HEK293T (cell line): Measurements from ENCODE around the gene ST8SIA6.
A peak's percentile ranks its signal among the peaks of the same experiment; 100 is the strongest.

Experiments used
- CTCF ChIA-PET: fragments of 350-600 bp; formaldehyde crosslinking; extraction: SDS; loops from one replicate; lab custom pipeline; 2021; ENCODE audit warnings: antibody characterized with exemption, inconsistent platforms; lab: Yijun Ruan, JAX
- POLR2A ChIA-PET: fragments of 350-600 bp; formaldehyde crosslinking; extraction: SDS; loops from one replicate; lab custom pipeline; 2020; ENCODE audit warnings: antibody characterized with exemption, inconsistent platforms; lab: Yijun Ruan, JAX
- DNase-seq: peaks from one replicate; pipeline ENCODE4 v3.0.0; 2012; ENCODE audit warnings: mixed read lengths; ENCODE audit errors: extremely low spot score
- ARNT ChIP-seq: fragments of 450-650 bp; IDR thresholded peaks from 2 replicates; pipeline ENCODE4 v1.6.1; 2017; ENCODE audit warnings: mild to moderate bottlenecking
- BHLHE40 ChIP-seq: fragments of 450-650 bp; IDR thresholded peaks from 2 replicates; pipeline ENCODE4 v1.6.1; 2016; ENCODE audit warnings: mild to moderate bottlenecking, moderate library complexity, borderline replicate concordance
- CTBP1 ChIP-seq: fragments of 450-650 bp; IDR thresholded peaks from 2 replicates; pipeline ENCODE4 v1.6.1; 2016; ENCODE audit warnings: borderline replicate concordance
- ELF4 ChIP-seq: fragments of 450-650 bp; IDR thresholded peaks from 2 replicates; pipeline ENCODE4 v1.6.1; 2017; ENCODE audit warnings: antibody characterized with exemption
- FOXA1 ChIP-seq: fragments of 450-650 bp; IDR thresholded peaks from 2 replicates; pipeline ENCODE4 v1.6.1; 2016; ENCODE audit warnings: mild to moderate bottlenecking
- FOXK2 ChIP-seq: fragments of 450-650 bp; IDR thresholded peaks from 2 replicates; pipeline ENCODE4 v1.6.1; 2016; ENCODE audit warnings: mild to moderate bottlenecking
- FOXM1 ChIP-seq: fragments of 450-650 bp; IDR thresholded peaks from 2 replicates; pipeline ENCODE4 v1.6.1; 2017; ENCODE audit warnings: mild to moderate bottlenecking, borderline replicate concordance
- HDGF ChIP-seq: fragments of 450-650 bp; IDR thresholded peaks from 2 replicates; pipeline ENCODE4 v1.6.1; 2017; ENCODE audit warnings: antibody characterized with exemption, borderline replicate concordance
- L3MBTL2 ChIP-seq: fragments of 450-650 bp; conservative IDR thresholded peaks from 2 replicates; pipeline ENCODE4 v1.6.1; 2016; ENCODE audit warnings: mild to moderate bottlenecking
- LEF1 ChIP-seq: fragments of 450-650 bp; IDR thresholded peaks from 2 replicates; pipeline ENCODE4 v1.6.1; 2017; ENCODE audit warnings: mild to moderate bottlenecking, borderline replicate concordance
- NFRKB ChIP-seq: fragments of 450-650 bp; IDR thresholded peaks from 2 replicates; pipeline ENCODE4 v1.6.1; 2016; ENCODE audit warnings: mild to moderate bottlenecking, moderate library complexity
- PKNOX1 ChIP-seq: fragments of 450-650 bp; IDR thresholded peaks from 2 replicates; pipeline ENCODE4 v1.6.1; 2016
- SP1 ChIP-seq: fragments of 450-650 bp; IDR thresholded peaks from 2 replicates; pipeline ENCODE4 v1.6.1; 2017
- SUZ12 ChIP-seq: fragments of 450-650 bp; IDR thresholded peaks from 2 replicates; pipeline ENCODE4 v1.6.1; 2016; ENCODE audit warnings: mild to moderate bottlenecking
- TARDBP ChIP-seq: fragments of 450-650 bp; IDR thresholded peaks from 2 replicates; pipeline ENCODE4 v1.6.1; 2016
- ZNF384 ChIP-seq: fragments of 450-650 bp; IDR thresholded peaks from 2 replicates; pipeline ENCODE4 v1.6.1; 2016

Gene ST8SIA6

DNA sequence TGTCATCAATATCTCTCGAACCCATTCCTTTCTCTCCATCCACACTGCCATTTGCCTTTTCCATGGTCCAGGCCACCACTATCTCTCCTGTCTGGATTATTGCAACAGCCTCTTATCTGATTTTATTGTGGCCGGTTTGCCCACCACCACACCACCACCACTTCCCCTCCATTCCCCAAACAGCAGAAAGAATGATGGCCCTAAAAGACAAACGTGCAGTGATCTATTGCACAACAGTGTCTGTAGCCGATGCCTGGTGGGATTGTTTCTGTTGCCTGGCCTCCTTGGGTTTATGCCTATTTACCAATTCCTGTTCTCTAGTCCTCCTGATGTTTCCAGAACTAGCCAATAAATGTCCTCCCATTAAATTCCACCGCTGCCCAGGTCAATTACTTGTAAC, 10.2 kb upstream of the ST8SIA6 start:
- no peak for TF ChIP-seq PKNOX1
- CTCF ChIA-PET, result no interaction called here
- POLR2A ChIA-PET, result no interaction called here
- DNase-seq, result no peak

GRCh38 chr10:17460756-17461155, 6.4 kb upstream of the ST8SIA6 start:
- no peak for DNase-seq
- TF ChIP-seq BHLHE40 (no peak), HDGF (no peak), SUZ12 (no peak), PKNOX1 (no peak), ZNF384 (no peak), FOXA1 (no peak), SP1 (no peak), L3MBTL2 (no peak), FOXK2 (no peak), FOXM1 (no peak), ARNT (no peak)
- CTCF ChIA-PET, result no interaction called here
- POLR2A ChIA-PET, result no interaction called here

- POLR2A ChIA-PET, result no interaction called here
Observed at GRCh38 chr10:17457083-17457482, 2.7 kb upstream of the ST8SIA6 start.

GRCh38 chr10:17456032-17456548, 1.7 kb upstream of the ST8SIA6 start:
- TF ChIP-seq FOXA1, result no peak
- CTCF ChIA-PET, result no interaction called here
- no peak for DNase-seq
- POLR2A ChIA-PET, result interaction anchor here (1.5 kb wide), 1 partner anchor 9 kb away, joined by 3 read pairs; no protein-coding TSS in a partner anchor

More at GRCh38 chr10:17457083-17457482, 2.7 kb upstream of the ST8SIA6 start:
- CTCF ChIA-PET, result no interaction called here
- no peak for TF ChIP-seq HDGF
- no peak for TF ChIP-seq FOXK2
- TF ChIP-seq ZNF384, result no peak
- no peak for TF ChIP-seq SP1
- TF ChIP-seq LEF1, result no peak
- no peak for DNase-seq

DNA sequence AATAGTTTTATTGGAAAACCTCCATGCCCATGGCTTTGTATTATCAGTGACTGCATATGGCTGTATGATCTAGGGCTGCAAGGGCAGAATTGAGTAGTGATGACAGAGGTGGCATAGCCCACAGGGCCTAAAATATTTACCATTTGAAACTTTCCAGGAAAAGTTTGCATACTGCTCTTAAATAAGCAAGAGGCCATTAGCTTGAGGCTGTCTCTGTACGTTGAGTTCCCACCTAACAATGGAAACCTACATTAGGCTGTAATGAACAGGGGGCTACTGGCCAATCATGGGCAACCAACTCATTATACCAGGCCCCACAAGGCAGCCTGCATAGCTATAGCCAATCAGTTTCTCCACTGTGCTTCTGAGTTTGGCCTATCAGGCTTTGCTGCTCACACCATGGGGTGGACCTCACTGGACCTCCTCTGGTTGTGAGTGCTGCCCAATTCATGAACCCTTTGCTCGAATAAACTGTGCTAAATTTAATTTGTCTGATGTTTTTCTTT, 673 bp upstream of the ST8SIA6 start:
- CTCF ChIA-PET, result no interaction called here

GRCh38 chr10:17453373-17454091, 863 bp downstream of the ST8SIA6 start:
- peak; percentile 51 for DNase-seq
- TF ChIP-seq L3MBTL2 (peak; percentile 67), HDGF (no peak)
- ChIA-PET CTCF (no interaction called here), POLR2A (interaction anchor here (0.6 to 1.4 kb wide), 3 partner anchors 9 to 227 kb away, joined by 3 read pairs; no protein-coding TSS in a partner anchor)

More for the DNA sequence above, 673 bp upstream of the ST8SIA6 start:
- no peak for TF ChIP-seq SUZ12
- TF ChIP-seq FOXK2, result no peak
- no peak for TF ChIP-seq PKNOX1
- no peak for TF ChIP-seq ELF4
- no peak for TF ChIP-seq LEF1
- no peak for TF ChIP-seq FOXM1
- no peak for TF ChIP-seq L3MBTL2
- no peak for TF ChIP-seq NFRKB
- TF ChIP-seq HDGF, result no peak
- no peak for TF ChIP-seq ARNT
- POLR2A ChIA-PET, result interaction anchor here (0.9 to 1.5 kb wide), 3 partner anchors 10 to 637 kb away, joined by 3 to 4 read pairs (median 3); partner anchors contain the start of genes RSU1 and STAM
- no peak for DNase-seq

DNA sequence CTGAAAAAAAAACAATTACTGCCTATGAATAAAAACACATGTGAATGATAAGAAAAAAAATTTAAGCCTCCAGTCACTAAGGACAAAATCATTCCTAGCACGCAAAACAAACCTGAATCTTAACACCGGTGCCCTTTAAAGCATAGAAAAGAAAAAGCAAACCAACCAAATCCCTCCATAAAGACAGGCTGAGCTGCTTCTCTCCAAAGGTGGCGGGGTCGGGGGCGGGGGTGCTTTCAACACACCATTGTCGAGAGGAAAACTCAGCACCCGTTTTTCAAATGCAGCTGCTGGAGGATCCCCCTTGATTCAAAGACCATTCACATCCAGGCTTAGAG, 1.4 kb downstream of the ST8SIA6 start:
- ChIA-PET CTCF (no interaction called here), POLR2A (interaction anchor here (0.6 to 1.4 kb wide), 2 partner anchors 10 to 227 kb away, joined by 3 read pairs; no protein-coding TSS in a partner anchor)
- TF ChIP-seq NFRKB (no peak), SUZ12 (no peak), L3MBTL2 (no peak), TARDBP (no peak), SP1 (no peak), ZNF384 (no peak), FOXM1 (no peak), FOXA1 (no peak), PKNOX1 (no peak), ELF4 (no peak), CTBP1 (no peak), BHLHE40 (no peak), ARNT (no peak), FOXK2 (no peak), LEF1 (no peak), HDGF (no peak)
- no peak for DNase-seq
